Ovary (tissue), 9 donors: Measurements from ENCODE around the gene SFSWAP. TPM values are rescaled to one million over a fixed set of nuclear protein-coding genes. Genes with fewer than 3 reads are reported as not detected.

Experiments used
- DNase-seq, 5 donors: peaks; one replicate each; pipeline ENCODE4 v3.0.0-alpha.2; 2019 to 2020
- H3K27ac ChIP-seq, 2 donors: fragments of 200-600 bp; one replicate each; pipeline versions ENCODE4 v1.5.1 to v1.8.0; 2019 to 2022
- H3K27me3 ChIP-seq: fragments of 200-600 bp; one replicate; pipeline ENCODE4 v1.8.0; 2022
- H3K36me3 ChIP-seq: fragments of 200-600 bp; sonication (generic); one replicate; pipeline ENCODE4 v1.5.1; 2019
- H3K4me1 ChIP-seq: one replicate; pipeline ENCODE4 v1.8.1; 2013; ENCODE audit warnings: mild to moderate bottlenecking, moderate library complexity; ENCODE audit not compliant: insufficient read depth
- H3K4me3 ChIP-seq: fragments of 200-600 bp; sonication (generic); one replicate; pipeline ENCODE4 v1.5.1; 2017
- H3K9me3 ChIP-seq, 2 donors: fragments of 200-600 bp in 1 of 2; sonication (generic) in 1 of 2; one replicate each; pipeline versions ENCODE4 v1.5.1 to v1.8.1; 2013 to 2019; ENCODE audit warnings: mild to moderate bottlenecking in 1 of 2, moderate library complexity in 1 of 2
- EP300 ChIP-seq: sonication (generic); formaldehyde crosslinking; IDR thresholded peaks from one replicate; pipeline ENCODE4 v1.6.1; 2017; ENCODE audit warnings: antibody characterized with exemption
- POLR2A ChIP-seq: fragments of 450-650 bp; IDR thresholded peaks from one replicate; pipeline ENCODE4 v1.6.1; 2017; ENCODE audit warnings: antibody characterized with exemption, mild to moderate bottlenecking, moderate library complexity
- WGBS, 3 donors: extraction: QIAGEN DNeasy Blood & Tissue Kit in 1 of 3; methylation state at CpG; one replicate each; pipeline versions ENCODE4 v1.1.5 to v1.1.7; 2013 to 2017; 5-methylcytosine and 5-hydroxymethylcytosine counted together
- intact Hi-C, 4 donors: fragments of 100-400 bp; cut with DNase I; formaldehyde crosslinking; loops; one replicate each; pipeline versions ENCODE4 v1.11.0 to v1.15.1; 2022 to 2023
- polyA plus RNA-seq, 2 donors: library from polyadenylated mRNA; stranded (reverse); fragments of 200-250 nt in 1 of 2; fragments of 350-450 nt in 1 of 2; fragmentation: Illumina TruSeq in 1 of 2; extraction: RNeasy Lipid Tissue Mini Kit (QIAGEN cat#74804) in 1 of 2; gene quantifications; one replicate each; pipeline ENCODE4 v1.2.3, GENCODE V29; 2013 to 2014
- total RNA-seq, 7 donors: library from RNA; depleted of rRNA in 2 of 7; stranded (reverse); fragments of >200 nt in 2 of 7; fragmentation: NEBNext Ultra II Directional in 3 of 7; extraction: Animal tissue kit (Norgen Biotek cat#: 25700) in 3 of 7; gene quantifications; one replicate each; pipeline versions ENCODE4 v1.1.0 to v1.2.4, GENCODE V29; 2016 to 2023
- TF ChIP-seq, protein P1 (sequence below), 3 donors: fragments of 450-650 bp in 2 of 3; fragments of 200-600 bp in 1 of 3; IDR thresholded peaks; one replicate each; pipeline versions ENCODE4 v1.5.1 to v1.8.0; 2016 to 2022; ENCODE audit warnings: antibody characterized with exemption in 3 of 3, mild to moderate bottlenecking in 1 of 3
- donor health status: DM: no; HTN: no; CAD: no; lungs with moderate emphysema.
- donor health status: DM: no; HTN: no; CAD: no.
- donor health status: Bipolar disorder and iron deficiency.
- donor health status: DM: yes; HTN: yes; CAD: no.
- donor health status: DM: no; HTN: no; CAD: no.
- donor health status: DM: yes; HTN: yes; CAD: no.

SFSWAP gene
- total and polyA plus RNA-seq, 9 donors: 27.6 to 54.4 (median 42.5) TPM

DNA sequence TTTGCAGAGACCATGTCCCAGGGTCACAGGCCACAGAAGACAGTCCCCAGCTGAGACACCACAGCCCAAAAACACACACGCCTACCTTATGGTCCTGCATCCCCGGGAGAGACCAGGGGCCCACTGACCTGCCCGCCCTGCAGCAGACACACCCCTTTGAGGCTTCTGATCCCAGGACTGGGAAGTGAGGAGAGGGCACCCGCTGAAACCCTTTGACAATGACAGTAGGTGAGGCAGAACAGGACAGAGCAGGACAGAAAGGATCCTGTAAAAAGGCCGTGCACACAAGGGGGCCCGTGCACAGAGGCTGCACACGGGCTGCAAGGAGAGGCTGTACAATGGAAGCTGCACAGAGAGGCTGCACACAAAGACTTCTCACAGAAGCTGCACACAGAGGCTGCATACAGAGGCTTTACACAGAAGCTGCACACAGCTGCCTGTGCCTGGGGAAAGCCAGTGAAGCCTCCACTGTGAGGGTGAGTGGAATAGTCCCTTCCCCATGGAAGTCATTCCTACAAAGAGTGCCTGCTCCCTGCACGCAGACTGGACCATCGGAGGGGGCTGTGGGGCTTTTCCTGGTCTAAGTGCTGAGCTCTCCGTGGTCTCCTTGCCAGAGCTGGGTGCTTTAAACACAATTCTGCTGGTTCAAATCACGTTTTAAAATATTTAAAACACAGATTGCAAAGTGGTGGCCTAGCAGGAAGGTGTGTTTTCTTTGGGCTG is 16.6 kb upstream of the SFSWAP start:
- Histone ChIP-seq H3K4me3 (no peak overlapping the region), H3K36me3 (no peaks in the 10 kb centered on the region), H3K9me3 (no peaks in the 10 kb centered on the region), H3K27me3 (no peaks in the 10 kb centered on the region), H3K27ac (no peak overlapping the region), H3K4me1 (no peaks in the 10 kb centered on the region)
- no peak for DNase-seq
- TF ChIP-seq EP300 (no peak), POLR2A (no peak)
- TF ChIP-seq, protein P1, sequence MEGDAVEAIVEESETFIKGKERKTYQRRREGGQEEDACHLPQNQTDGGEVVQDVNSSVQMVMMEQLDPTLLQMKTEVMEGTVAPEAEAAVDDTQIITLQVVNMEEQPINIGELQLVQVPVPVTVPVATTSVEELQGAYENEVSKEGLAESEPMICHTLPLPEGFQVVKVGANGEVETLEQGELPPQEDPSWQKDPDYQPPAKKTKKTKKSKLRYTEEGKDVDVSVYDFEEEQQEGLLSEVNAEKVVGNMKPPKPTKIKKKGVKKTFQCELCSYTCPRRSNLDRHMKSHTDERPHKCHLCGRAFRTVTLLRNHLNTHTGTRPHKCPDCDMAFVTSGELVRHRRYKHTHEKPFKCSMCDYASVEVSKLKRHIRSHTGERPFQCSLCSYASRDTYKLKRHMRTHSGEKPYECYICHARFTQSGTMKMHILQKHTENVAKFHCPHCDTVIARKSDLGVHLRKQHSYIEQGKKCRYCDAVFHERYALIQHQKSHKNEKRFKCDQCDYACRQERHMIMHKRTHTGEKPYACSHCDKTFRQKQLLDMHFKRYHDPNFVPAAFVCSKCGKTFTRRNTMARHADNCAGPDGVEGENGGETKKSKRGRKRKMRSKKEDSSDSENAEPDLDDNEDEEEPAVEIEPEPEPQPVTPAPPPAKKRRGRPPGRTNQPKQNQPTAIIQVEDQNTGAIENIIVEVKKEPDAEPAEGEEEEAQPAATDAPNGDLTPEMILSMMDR (IDR thresholded peaks at IDR 0.05): no peak
- intact Hi-C loops: no loop called here
- WGBS, 3 donors: 68 to 81% (median 70%) methylated on average over 11 of the region's 11 CpGs

DNA sequence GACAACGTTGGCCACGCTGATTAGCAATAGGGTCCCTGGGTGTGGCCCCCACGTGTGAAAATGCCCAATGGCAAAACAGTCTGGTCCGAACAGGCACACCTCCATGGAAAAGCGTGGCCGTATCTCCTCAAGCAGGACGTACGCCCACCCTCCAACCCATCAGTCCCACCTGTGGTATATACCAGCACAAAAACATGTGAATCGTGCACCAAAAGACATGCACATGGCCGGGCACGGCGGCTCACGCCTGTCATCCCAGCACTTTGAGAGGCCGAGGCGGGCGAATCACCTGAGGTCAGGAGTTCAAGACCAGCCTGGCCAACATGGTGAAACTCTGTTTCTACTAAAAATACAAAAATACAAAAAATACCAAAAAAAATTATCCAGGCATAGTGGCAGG is 14.9 kb upstream of the SFSWAP start:
- 84 to 89% (median 87%) methylated on average over 16 of the region's 16 CpGs for WGBS, 3 donors
- Histone ChIP-seq H3K4me3 (no peak overlapping the region), H3K9me3 (no peaks in the 10 kb centered on the region), H3K36me3 (no peaks in the 10 kb centered on the region), H3K27ac (no peak overlapping the region), H3K4me1 (no peaks in the 10 kb centered on the region), H3K27me3 (no peaks in the 10 kb centered on the region)
- TF ChIP-seq EP300 (no peak), POLR2A (no peak)
- TF ChIP-seq, protein P1 (IDR thresholded peaks at IDR 0.05): no peak
- intact Hi-C loops: no loop called here
- DNase-seq: no peak

DNA sequence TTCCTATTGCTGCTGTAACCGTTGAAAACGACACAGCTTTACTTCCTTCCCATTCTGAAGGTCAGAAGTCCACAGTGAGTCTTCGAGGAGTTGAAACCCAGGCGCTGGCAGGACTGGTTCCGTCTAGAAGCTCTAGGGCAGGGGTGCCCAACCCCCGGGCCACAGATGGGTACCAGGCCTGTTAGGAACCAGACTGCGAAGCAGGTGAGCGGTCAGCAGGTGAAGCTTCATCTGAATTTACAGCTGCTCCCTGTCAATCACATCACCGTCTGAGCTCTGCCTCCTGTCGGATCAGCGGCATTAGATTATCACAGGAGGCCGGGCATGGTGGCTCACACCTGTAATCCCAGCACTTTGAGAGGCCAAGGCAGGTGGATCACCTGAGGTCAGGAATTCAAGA is 12.6 kb upstream of the SFSWAP start:
- Histone ChIP-seq H3K9me3 (no peaks in the 10 kb centered on the region), H3K27me3 (no peaks in the 10 kb centered on the region), H3K27ac (no peak overlapping the region), H3K4me3 (no peak overlapping the region), H3K36me3 (no peaks in the 10 kb centered on the region), H3K4me1 (no peaks in the 10 kb centered on the region)
- 74 to 84% (median 81%) methylated on average over 12 of the region's 12 CpGs for WGBS, 3 donors
- TF ChIP-seq EP300 (no peak), POLR2A (no peak)
- TF ChIP-seq, protein P1 (IDR thresholded peaks at IDR 0.05): no peak
- no peak for DNase-seq
- intact Hi-C loops: no loop called here

DNA sequence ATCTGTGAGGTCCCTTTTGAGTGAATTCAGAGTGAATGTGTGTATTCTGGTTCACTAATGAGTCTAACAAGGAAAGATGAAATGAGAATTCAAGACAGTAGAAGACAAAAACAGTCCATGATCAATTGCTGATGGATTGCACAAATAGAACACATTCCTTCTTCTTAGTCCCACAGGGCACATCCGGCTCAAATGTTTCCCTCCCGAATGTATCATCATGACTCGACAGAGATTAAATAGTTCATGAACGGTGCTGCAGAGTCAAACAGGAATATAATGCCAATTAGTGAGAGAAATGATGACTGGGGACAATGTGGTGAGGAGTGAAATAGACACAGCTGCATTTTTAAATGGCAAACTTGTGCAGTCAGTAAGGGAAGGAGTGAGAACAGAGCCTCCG is 11.5 kb upstream of the SFSWAP start:
- peaks cover 0 to 3% of the 10 kb centered on the region in 2 donors for H3K9me3 ChIP-seq
- H3K36me3 ChIP-seq: no peaks in the 10 kb centered on the region
- TF ChIP-seq POLR2A (no peak), EP300 (no peak)
- H3K27ac ChIP-seq: no peak overlapping the region
- H3K4me1 ChIP-seq: no peaks in the 10 kb centered on the region
- intact Hi-C loops: no loop called here
- no peaks in the 10 kb centered on the region for H3K27me3 ChIP-seq
- 63 to 83% (median 66%) methylated on average over 5 of the region's 5 CpGs for WGBS, 3 donors
- no peak overlapping the region for H3K4me3 ChIP-seq
- DNase-seq: no peak

DNA sequence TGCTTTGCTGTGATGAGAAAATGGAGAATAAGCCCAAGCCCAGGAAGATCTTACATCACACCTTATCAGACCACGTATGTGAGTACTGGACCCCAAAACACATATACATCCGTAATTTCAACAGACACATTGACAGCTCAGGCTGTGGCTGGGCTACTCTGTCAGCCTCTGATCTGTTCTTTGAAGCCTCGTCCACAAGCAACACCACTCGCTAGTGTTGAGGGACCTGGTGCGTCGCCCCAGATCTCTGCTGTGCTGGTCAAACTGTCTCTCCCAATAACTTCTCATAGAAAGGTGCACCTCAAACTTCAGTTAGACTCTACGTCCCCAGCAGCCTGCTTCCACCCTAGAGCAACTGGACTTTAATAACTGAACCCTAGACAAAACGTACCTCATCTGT is 10.6 kb upstream of the SFSWAP start:
- Histone ChIP-seq H3K4me1 (no peaks in the 10 kb centered on the region), H3K27ac (no peak overlapping the region), H3K27me3 (no peaks in the 10 kb centered on the region), H3K36me3 (no peaks in the 10 kb centered on the region), H3K9me3 (peaks cover 0 to 3% of the 10 kb centered on the region in 2 donors), H3K4me3 (no peak overlapping the region)
- intact Hi-C loops: no loop called here
- TF ChIP-seq, protein P1 (IDR thresholded peaks at IDR 0.05): no peak
- TF ChIP-seq EP300 (no peak), POLR2A (no peak)
- 79 to 83% (median 81%) methylated on average over 8 of the region's 8 CpGs for WGBS, 3 donors
- DNase-seq: no peak
